Neutrophil (primary cell): ENCODE measurements around the gene OR52B6.

Experiments
- H3K27ac ChIP-seq: fragments of 200-600 bp; sonication (generic); 2 replicates; pipeline ENCODE4 v1.5.1; 2016; ENCODE audit warnings: mild to moderate bottlenecking, moderate library complexity
- H3K27me3 ChIP-seq: fragments of 200-600 bp; sonication (generic); 2 replicates; pipeline ENCODE4 v1.6.0; 2016; ENCODE audit warnings: mild to moderate bottlenecking
- H3K36me3 ChIP-seq: fragments of 200-600 bp; sonication (generic); 2 replicates; pipeline ENCODE4 v1.5.1; 2017
- H3K4me1 ChIP-seq, 2 experiments: fragments of 200-600 bp in 1 of 2; sonication (generic) in 1 of 2; 1 replicate in 1 of 2; 2 replicates in 1 of 2; pipeline versions ENCODE4 v1.5.1 to v1.6.1; 2013 to 2016; ENCODE audit warnings: low read depth in 1 of 2, low read length in 1 of 2, mild to moderate bottlenecking in 1 of 2, moderate library complexity in 1 of 2; ENCODE audit not compliant: control insufficient read depth in 1 of 2, insufficient read depth in 1 of 2
- H3K4me3 ChIP-seq, 2 experiments: fragments of 200-600 bp in 1 of 2; sonication (generic) in 1 of 2; 1 replicate in 1 of 2; 2 replicates in 1 of 2; pipeline ENCODE4 v1.5.1; 2013 to 2016; ENCODE audit warnings: low read depth in 1 of 2, low read length in 1 of 2, mild to moderate bottlenecking in 1 of 2, moderate library complexity in 1 of 2
- H3K9me3 ChIP-seq: fragments of 200-600 bp; sonication (generic); 2 replicates; pipeline ENCODE4 v1.5.1; 2016
- CTCF ChIP-seq: fragments of 200-600 bp; sonication (generic); IDR thresholded peaks from 2 replicates; pipeline ENCODE4 v1.5.1; 2016; ENCODE audit warnings: antibody characterized with exemption

OR52B6 gene

DNA sequence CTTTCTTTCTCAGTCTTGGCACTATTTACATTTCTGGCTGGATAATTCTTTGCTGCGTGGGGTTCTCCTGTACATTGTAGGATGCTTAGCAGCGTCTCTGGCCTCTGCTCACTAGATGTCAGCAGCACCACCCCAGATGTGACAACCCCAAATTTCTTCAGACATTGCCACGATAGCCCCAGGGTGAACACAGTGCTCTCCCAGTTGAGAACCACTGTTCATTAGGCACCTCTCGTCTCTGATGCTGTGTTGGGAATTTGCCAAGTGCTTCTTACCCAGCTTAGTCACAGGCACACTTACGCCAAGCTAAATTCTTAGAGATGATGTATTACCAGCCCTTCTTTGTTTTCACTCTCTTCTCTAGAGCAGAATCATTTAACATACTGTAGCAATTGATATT, 25.2 kb downstream of the OR52B6 start:
- TF ChIP-seq CTCF = no peak
- H3K9me3 ChIP-seq = no peaks in the 10 kb centered on the region
- H3K27me3 ChIP-seq = no peaks in the 10 kb centered on the region
- no peak overlapping the region for H3K4me3 ChIP-seq
- H3K4me1 ChIP-seq = no peaks in the 10 kb centered on the region
- no peaks in the 10 kb centered on the region for H3K36me3 ChIP-seq
- H3K27ac ChIP-seq = no peak overlapping the region

GRCh38 chr11:5608808-5609207, 28.1 kb downstream of the OR52B6 start:
- Histone ChIP-seq H3K9me3 (no peaks in the 10 kb centered on the region), H3K27ac (no peak overlapping the region), H3K4me3 (no peak overlapping the region), H3K36me3 (no peaks in the 10 kb centered on the region), H3K27me3 (no peaks in the 10 kb centered on the region), H3K4me1 (no peaks in the 10 kb centered on the region)
- TF ChIP-seq CTCF = no peak

DNA sequence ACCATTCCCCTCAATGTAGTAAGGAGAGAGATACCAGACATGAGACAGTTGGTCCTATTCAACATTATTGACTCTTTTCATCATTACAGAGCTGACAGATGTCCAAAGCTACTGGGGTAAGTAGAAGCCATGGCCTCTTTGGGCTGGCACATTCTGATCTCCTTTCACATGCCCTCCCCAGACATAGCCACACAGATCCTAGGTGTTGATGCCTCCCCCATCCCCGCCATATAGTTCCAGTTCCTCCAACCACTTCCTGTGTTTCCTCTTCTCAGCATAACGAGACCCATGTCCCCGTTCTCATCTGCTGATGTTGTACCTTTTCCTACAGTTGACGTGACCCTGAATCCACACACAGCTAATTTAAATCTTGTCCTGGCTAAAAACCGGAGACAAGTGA, 29.8 kb downstream of the OR52B6 start:
- no peaks in the 10 kb centered on the region for H3K36me3 ChIP-seq
- no peaks in the 10 kb centered on the region for H3K9me3 ChIP-seq
- no peak overlapping the region for H3K27ac ChIP-seq
- no peaks in the 10 kb centered on the region for H3K27me3 ChIP-seq
- H3K4me3 ChIP-seq = no peak overlapping the region
- no peaks in the 10 kb centered on the region for H3K4me1 ChIP-seq
- no peak for TF ChIP-seq CTCF

DNA sequence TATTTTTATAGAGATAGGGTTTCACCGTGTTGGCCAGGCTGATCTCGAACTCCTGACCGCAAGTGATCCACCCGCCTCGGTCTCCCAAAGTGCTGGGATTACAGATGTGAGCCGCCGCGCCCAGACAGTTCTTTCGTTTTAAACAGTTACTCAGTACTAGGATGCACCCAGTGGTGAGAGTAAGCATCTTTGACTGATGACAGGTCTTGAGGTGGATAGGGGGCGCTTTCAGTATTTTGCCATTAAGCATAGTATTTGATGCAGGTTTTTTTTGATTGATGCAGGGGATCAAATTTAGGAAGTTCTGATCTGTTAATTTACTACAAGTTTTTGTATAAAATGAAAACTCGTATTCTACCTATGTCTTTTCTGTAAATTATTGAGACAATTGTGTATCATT, 30.9 kb downstream of the OR52B6 start:
- TF ChIP-seq CTCF = no peak
- no peaks in the 10 kb centered on the region for H3K9me3 ChIP-seq

GRCh38 chr11:5618807-5619206, 38.1 kb downstream of the OR52B6 start:
- no peak overlapping the region for H3K27ac ChIP-seq

More for the DNA sequence above, 30.9 kb downstream of the OR52B6 start:
- no peaks in the 10 kb centered on the region for H3K36me3 ChIP-seq
- H3K27ac ChIP-seq = no peak overlapping the region
- no peaks in the 10 kb centered on the region for H3K4me1 ChIP-seq
- H3K4me3 ChIP-seq = no peak overlapping the region
- no peaks in the 10 kb centered on the region for H3K27me3 ChIP-seq

More at GRCh38 chr11:5618807-5619206, 38.1 kb downstream of the OR52B6 start:
- no peak for TF ChIP-seq CTCF
- H3K9me3 ChIP-seq = no peaks in the 10 kb centered on the region
- H3K4me3 ChIP-seq = no peak overlapping the region
- H3K4me1 ChIP-seq = peaks cover 2 to 3% of the 10 kb centered on the region in 2 experiments
- H3K27me3 ChIP-seq = no peaks in the 10 kb centered on the region
- H3K36me3 ChIP-seq = no peaks in the 10 kb centered on the region
